Effector memory CD4-positive, alpha-beta T cell (primary cell): Measurements from ENCODE around the gene CCIN.

Experiments used
- DNase-seq, 3 donors: peaks; one replicate each; pipeline ENCODE4 v3.0.0-alpha.2; 2020
- H3K27ac ChIP-seq: 2 replicates; pipeline ENCODE4 v1.7.0; 2013; ENCODE audit warnings: mild to moderate bottlenecking, low read length, moderate library complexity; ENCODE audit not compliant: insufficient read depth, poor library complexity, severe bottlenecking
- H3K27me3 ChIP-seq: replicated peaks from 2 replicates; pipeline ENCODE4 v1.7.0; 2013; ENCODE audit warnings: mild to moderate bottlenecking, low read length; ENCODE audit not compliant: insufficient read depth, control insufficient read depth, poor library complexity, severe bottlenecking
- H3K36me3 ChIP-seq: 2 replicates; pipeline ENCODE4 v1.7.0; 2013; ENCODE audit warnings: mild to moderate bottlenecking, low read length, moderate library complexity; ENCODE audit not compliant: control insufficient read depth, insufficient read depth
- H3K4me1 ChIP-seq: 2 replicates; pipeline ENCODE4 v1.7.0; 2013; ENCODE audit warnings: low read length, mild to moderate bottlenecking; ENCODE audit not compliant: control insufficient read depth, insufficient read depth, poor library complexity, severe bottlenecking
- H3K4me3 ChIP-seq: 2 replicates; pipeline ENCODE4 v1.7.0; 2013; ENCODE audit warnings: low read length, low read depth, mild to moderate bottlenecking; ENCODE audit not compliant: insufficient read depth, poor library complexity, severe bottlenecking
- H3K9me3 ChIP-seq: 2 replicates; pipeline ENCODE4 v1.7.0; 2013; ENCODE audit warnings: mild to moderate bottlenecking, low read length, moderate library complexity; ENCODE audit not compliant: control insufficient read depth

CCIN gene

GRCh38 chr9:36140086-36141084 lies 28.8 kb upstream of the CCIN start:
- no peaks in the 10 kb centered on the region for H3K36me3 ChIP-seq
- no peak for DNase-seq
- H3K9me3 ChIP-seq = no peaks in the 10 kb centered on the region
- peaks cover 87% of the 10 kb centered on the region for H3K4me1 ChIP-seq
- H3K27ac ChIP-seq = peak overlapping the region; percentile 71
- H3K27me3 ChIP-seq = no peaks in the 10 kb centered on the region
- peak overlapping the region; percentile 24 for H3K4me3 ChIP-seq

- no peak overlapping the region for H3K4me3 ChIP-seq
- no peaks in the 10 kb centered on the region for H3K9me3 ChIP-seq
- peak overlapping the region; percentile 71 for H3K27ac ChIP-seq
- peaks cover 89% of the 10 kb centered on the region for H3K4me1 ChIP-seq
- no peak for DNase-seq
- no peaks in the 10 kb centered on the region for H3K36me3 ChIP-seq
- H3K27me3 ChIP-seq = no peaks in the 10 kb centered on the region
These were observed 27.9 kb upstream of the CCIN start for GRCh38 chr9:36141288-36141687.

GRCh38 chr9:36141761-36142160 lies 27.4 kb upstream of the CCIN start:
- peaks cover 93% of the 10 kb centered on the region for H3K4me1 ChIP-seq
- H3K4me3 ChIP-seq = peak overlapping the region; percentile 54
- H3K27me3 ChIP-seq = no peaks in the 10 kb centered on the region
- H3K27ac ChIP-seq = peak overlapping the region; percentile 71
- no peak for DNase-seq
- no peaks in the 10 kb centered on the region for H3K9me3 ChIP-seq
- H3K36me3 ChIP-seq = no peaks in the 10 kb centered on the region

DNA sequence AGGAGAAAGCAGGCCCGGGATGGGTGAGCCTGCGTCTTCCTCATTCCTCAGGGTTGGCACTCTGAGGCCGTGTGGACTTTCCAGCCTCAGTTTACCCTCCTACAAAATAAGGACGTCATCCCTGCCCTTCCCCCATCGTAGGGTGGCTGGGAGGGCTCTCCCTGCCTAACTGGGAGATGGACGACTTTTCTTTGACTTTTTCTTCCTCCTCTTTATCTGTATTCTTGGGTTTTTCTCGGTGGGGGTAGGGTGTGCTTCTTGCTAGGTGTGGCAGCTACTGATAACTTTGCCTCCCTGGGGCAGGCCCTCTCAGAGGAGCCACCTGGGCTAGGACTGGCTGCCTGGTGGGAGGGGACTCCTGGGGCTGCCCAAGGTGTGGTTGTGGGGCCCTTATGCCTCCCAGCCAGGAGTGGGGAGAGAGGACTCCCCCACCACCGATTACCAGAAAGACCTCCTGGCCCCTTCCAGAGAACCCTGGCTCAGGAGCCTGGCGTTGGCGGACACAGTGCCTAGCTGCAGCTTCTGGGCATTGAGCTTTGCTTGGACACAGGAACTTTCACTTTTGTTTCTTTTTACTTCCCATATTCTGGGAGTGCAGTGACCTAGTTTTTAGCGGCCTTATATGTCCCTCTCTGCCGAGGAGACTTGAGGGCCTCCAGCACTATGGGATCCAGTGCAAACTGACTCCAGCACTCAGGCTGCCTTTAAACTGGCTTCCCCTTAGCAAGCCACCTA lies 26.5 kb upstream of the CCIN start:
- H3K36me3 ChIP-seq = no peaks in the 10 kb centered on the region
- H3K9me3 ChIP-seq = no peaks in the 10 kb centered on the region
- H3K27ac ChIP-seq = peak overlapping the region; percentile 71
- H3K4me3 ChIP-seq = peak overlapping the region; percentile 54
- no peaks in the 10 kb centered on the region for H3K27me3 ChIP-seq
- peaks cover 94% of the 10 kb centered on the region for H3K4me1 ChIP-seq
- DNase-seq = no peak

- Histone ChIP-seq H3K27ac (peak overlapping the region; percentile 71), H3K27me3 (no peaks in the 10 kb centered on the region), H3K36me3 (no peaks in the 10 kb centered on the region), H3K9me3 (no peaks in the 10 kb centered on the region), H3K4me3 (peak overlapping the region; percentile 54), H3K4me1 (peaks cover 94% of the 10 kb centered on the region)
- no peak for DNase-seq
These were observed 25.9 kb upstream of the CCIN start for GRCh38 chr9:36143245-36143641.

- Histone ChIP-seq H3K36me3 (no peaks in the 10 kb centered on the region), H3K4me1 (peaks cover 94% of the 10 kb centered on the region), H3K27me3 (no peaks in the 10 kb centered on the region), H3K27ac (peak overlapping the region; percentile 71), H3K9me3 (no peaks in the 10 kb centered on the region), H3K4me3 (peak overlapping the region; percentile 54)
- no peak for DNase-seq
These were observed 24.6 kb upstream of the CCIN start for GRCh38 chr9:36144309-36145232.

DNA sequence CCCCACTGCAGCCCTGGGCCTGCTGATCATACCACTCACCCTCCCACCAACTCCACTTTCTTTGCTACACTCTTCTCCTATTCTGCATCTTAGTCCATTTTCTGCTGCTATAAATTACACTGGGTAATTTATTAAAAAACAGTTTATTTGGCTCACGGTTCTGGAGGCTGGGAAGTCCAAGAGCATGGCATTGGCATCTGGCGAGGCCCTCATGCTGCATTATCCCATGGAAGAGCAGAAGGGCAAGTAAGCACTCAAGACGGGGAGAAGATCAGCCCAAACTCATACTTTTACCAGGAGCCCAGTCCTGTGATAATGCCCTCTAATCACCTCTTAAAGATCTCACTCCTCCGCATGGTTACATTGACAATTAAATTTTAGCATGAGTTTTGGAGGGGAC lies 23.2 kb upstream of the CCIN start:
- Histone ChIP-seq H3K4me3 (no peak overlapping the region), H3K36me3 (no peaks in the 10 kb centered on the region), H3K9me3 (no peaks in the 10 kb centered on the region), H3K4me1 (peaks cover 90% of the 10 kb centered on the region), H3K27ac (peak overlapping the region; percentile 2), H3K27me3 (no peaks in the 10 kb centered on the region)
- DNase-seq = no peak

DNA sequence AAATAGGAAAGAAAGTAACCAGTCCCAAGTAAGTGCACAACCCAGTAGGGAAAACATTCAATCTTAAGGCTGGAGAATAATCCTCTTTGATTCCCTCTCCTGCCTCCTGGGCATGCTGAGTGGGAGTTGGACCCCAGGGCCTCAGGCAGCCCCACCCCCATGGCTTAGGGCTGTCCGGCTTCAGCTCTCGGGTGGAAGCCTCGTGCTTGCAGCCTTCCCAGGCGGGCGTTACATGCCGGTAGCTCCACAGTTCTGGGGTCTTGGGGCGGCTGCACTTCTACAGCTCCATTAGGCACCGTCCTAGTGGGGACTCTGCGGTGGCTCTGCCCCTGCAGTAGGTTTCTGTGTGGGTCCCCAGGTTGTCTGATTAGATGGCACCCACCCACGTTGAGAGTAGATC lies 22.5 kb upstream of the CCIN start:
- no peak for DNase-seq
- no peaks in the 10 kb centered on the region for H3K27me3 ChIP-seq
- no peak overlapping the region for H3K4me3 ChIP-seq
- no peak overlapping the region for H3K27ac ChIP-seq
- H3K4me1 ChIP-seq = peaks cover 90% of the 10 kb centered on the region
- H3K9me3 ChIP-seq = no peaks in the 10 kb centered on the region
- no peaks in the 10 kb centered on the region for H3K36me3 ChIP-seq

DNA sequence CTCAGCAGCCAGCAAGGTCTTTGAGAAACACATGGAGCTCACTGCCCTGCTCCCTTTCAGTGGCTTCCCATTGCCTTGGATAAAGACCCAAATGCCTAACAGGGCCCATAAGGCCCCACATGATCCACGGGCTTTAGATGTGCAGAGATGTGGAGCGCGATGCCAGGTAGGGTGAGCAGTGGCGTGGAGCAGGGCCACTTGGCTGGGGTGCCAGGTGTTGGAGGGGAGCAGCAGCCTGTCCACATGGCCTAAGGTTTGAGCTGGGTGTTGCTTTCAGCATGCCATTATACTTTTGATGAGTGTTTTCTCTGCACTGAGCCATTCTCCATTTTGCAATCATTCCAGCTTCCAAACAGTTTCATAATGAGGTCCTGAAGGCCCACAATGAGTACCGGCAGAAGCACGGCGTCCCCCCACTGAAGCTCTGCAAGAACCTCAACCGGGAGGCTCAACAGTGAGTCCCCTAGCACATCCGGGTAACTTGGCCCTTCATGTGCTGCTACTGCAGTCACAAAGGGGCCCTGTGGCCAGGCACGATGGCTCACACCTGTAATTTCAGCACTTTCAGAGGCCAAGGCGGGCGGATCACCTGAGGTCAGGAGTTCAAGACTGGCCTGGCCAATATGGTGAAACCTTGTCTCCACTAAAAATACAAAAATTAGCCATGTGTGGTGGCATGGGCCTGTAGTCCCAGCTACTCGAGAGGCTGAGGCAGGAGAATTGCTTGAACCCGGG lies 21.6 kb upstream of the CCIN start:
- no peaks in the 10 kb centered on the region for H3K27me3 ChIP-seq
- H3K36me3 ChIP-seq = no peaks in the 10 kb centered on the region
- no peak for DNase-seq
- peak overlapping the region; percentile 58 for H3K27ac ChIP-seq
- no peaks in the 10 kb centered on the region for H3K9me3 ChIP-seq
- no peak overlapping the region for H3K4me3 ChIP-seq
- peaks cover 89% of the 10 kb centered on the region for H3K4me1 ChIP-seq
